PFSK-1 (cell line): ENCODE results near the gene PROCA1.

ENCODE experiments used
- FOXP2 ChIP-seq: optimal IDR thresholded peaks from 2 replicates; pipeline ENCODE3; 2011; ENCODE audit warnings: borderline replicate concordance, control low read depth, inconsistent platforms; ENCODE audit not compliant: insufficient read depth; ENCODE audit errors: extremely low read length, extremely low read depth
- POLR2AphosphoS5 ChIP-seq: IDR thresholded peaks from 2 replicates; pipeline ENCODE4 v1.6.1; 2012; ENCODE audit warnings: low read depth, mild to moderate bottlenecking, control low read depth, low read length, moderate library complexity
- REST ChIP-seq, 2 experiments: IDR thresholded peaks; 2 replicates each; pipeline versions ENCODE4 v1.6.1 to v1.8.0; 2011 to 2012; ENCODE audit warnings: low read depth in 2 of 2, low read length in 2 of 2, control low read depth in 1 of 2, inconsistent platforms in 1 of 2, mild to moderate bottlenecking in 1 of 2, moderate library complexity in 1 of 2; ENCODE audit not compliant: insufficient read depth in 1 of 2
- SIN3A ChIP-seq: IDR thresholded peaks from 2 replicates; pipeline ENCODE4 v1.6.1; 2012; ENCODE audit warnings: mild to moderate bottlenecking, low read length, moderate library complexity, borderline replicate concordance; ENCODE audit not compliant: insufficient read depth
- TAF1 ChIP-seq: IDR thresholded peaks from 2 replicates; pipeline ENCODE4 v1.6.1; 2012; ENCODE audit warnings: low read length, control low read depth, borderline replicate concordance; ENCODE audit not compliant: insufficient read depth

Gene PROCA1

GRCh38 chr17:28702752-28703150 lies 8.9 kb downstream of the PROCA1 start:
- TF ChIP-seq TAF1 (no peak), SIN3A (no peak), POLR2AphosphoS5 (no peak), FOXP2 (no peak), REST (IDR thresholded peaks at IDR 0.05; ENCODE audit: insufficient read depth in 1 of 2, low read depth in 2 of 2, low read length in 2 of 2) (no peak)

- TF ChIP-seq TAF1 (no peak), SIN3A (no peak), FOXP2 (no peak), REST (IDR thresholded peaks at IDR 0.05; ENCODE audit: insufficient read depth in 1 of 2, low read depth in 2 of 2, low read length in 2 of 2) (no peak), POLR2AphosphoS5 (no peak)
Observed at GRCh38 chr17:28702026-28702751, 9.5 kb downstream of the PROCA1 start.

GRCh38 chr17:28700830-28701492 lies 10.7 kb downstream of the PROCA1 start:
- TF ChIP-seq POLR2AphosphoS5 (0 out of 2 replicates have a peak, but pooled peaks have one; percentile 22), SIN3A (no peak), FOXP2 (no peak), REST (IDR thresholded peaks at IDR 0.05; ENCODE audit: insufficient read depth in 1 of 2, low read depth in 2 of 2, low read length in 2 of 2) (no peak), TAF1 (no peak)

GRCh38 chr17:28700278-28700677 lies 11.4 kb downstream of the PROCA1 start:
- no peak for TF ChIP-seq FOXP2
- no peak for TF ChIP-seq TAF1
- no peak for TF ChIP-seq SIN3A
- TF ChIP-seq POLR2AphosphoS5, result no peak
- TF ChIP-seq REST (IDR thresholded peaks at IDR 0.05; ENCODE audit: insufficient read depth in 1 of 2, low read depth in 2 of 2, low read length in 2 of 2), result no peak
